GM12801 (cell line): ENCODE results near the gene CXCL14.

Experiments
- TF ChIP-seq, protein P1 (sequence below): IDR thresholded peaks from one replicate; pipeline ENCODE4 v1.5.1; 2011; ENCODE audit warnings: control low read depth; ENCODE audit not compliant: insufficient read length; ENCODE audit errors: extremely low read depth

The CXCL14 gene

DNA sequence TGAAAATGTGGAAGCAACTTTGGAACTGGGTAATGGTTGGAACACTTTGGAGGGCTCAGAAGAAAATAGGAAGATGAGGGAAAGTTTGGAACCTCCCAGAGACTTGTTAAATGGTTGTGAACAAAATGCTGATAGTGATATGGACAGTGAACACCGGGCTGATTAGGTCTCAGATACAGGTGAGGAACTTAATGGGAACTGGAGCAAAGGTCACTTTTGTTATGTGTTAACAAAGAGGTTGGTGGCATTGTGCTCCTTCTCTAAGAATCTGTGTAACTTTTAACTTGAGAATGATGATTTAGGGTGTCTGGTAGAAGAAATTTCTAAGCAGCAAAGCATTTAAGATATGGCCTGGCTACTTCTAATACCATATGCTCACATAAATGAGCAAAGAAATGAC, 36.4 kb upstream of the CXCL14 start:
- TF ChIP-seq, protein P1, sequence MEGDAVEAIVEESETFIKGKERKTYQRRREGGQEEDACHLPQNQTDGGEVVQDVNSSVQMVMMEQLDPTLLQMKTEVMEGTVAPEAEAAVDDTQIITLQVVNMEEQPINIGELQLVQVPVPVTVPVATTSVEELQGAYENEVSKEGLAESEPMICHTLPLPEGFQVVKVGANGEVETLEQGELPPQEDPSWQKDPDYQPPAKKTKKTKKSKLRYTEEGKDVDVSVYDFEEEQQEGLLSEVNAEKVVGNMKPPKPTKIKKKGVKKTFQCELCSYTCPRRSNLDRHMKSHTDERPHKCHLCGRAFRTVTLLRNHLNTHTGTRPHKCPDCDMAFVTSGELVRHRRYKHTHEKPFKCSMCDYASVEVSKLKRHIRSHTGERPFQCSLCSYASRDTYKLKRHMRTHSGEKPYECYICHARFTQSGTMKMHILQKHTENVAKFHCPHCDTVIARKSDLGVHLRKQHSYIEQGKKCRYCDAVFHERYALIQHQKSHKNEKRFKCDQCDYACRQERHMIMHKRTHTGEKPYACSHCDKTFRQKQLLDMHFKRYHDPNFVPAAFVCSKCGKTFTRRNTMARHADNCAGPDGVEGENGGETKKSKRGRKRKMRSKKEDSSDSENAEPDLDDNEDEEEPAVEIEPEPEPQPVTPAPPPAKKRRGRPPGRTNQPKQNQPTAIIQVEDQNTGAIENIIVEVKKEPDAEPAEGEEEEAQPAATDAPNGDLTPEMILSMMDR = no peak

DNA sequence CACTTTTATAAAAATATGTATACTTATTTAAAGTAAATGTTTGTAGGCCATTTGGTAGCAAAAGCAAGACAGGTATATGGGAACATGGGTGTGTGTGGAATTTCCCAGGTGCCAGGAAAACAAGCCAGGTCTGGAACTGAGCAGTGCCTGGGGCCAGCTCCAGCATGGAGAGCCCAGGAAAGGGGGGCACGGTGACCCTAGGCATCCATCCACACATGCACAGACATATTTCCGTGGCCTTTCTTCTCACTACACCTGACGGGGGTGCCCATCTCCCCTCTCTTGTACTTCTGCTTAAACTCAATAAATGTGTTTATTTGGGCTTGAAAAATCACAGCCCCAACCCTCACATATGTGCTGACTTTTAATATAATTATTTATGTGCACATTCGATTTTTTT, 31.2 kb upstream of the CXCL14 start:
- TF ChIP-seq, protein P1 = no peak

DNA sequence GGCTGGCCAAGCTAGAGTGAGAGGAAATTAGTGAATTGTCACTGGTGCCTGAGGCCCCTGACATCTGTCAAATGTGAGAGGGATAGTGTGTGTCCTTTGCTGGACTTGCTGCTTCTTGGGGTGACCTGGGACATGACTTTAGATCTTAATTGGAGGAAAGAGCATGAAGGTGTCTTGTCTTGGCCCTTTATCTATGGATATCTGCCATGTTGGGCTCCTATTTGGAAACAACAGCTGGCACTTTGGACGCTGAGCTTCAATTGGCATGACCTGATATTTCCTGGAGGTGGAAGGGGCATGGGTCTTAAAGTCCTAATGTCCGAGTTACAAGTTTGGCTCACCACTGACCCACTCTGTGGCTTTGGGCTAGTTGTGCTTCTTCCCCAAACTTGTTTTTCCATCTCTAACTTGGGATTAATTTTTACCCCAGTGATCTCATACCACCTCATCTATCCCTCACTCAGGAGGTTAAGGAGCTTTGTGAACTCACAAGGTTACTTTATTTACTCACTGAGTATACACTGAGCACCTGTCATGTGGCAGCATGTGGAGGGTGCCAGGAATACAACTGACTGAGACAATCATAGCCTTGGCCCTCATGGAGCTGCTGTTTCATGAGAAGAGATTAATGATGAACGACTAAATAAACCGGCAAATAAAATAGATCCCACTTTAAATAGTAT, 30.1 kb upstream of the CXCL14 start:
- TF ChIP-seq, protein P1 = no peak

DNA sequence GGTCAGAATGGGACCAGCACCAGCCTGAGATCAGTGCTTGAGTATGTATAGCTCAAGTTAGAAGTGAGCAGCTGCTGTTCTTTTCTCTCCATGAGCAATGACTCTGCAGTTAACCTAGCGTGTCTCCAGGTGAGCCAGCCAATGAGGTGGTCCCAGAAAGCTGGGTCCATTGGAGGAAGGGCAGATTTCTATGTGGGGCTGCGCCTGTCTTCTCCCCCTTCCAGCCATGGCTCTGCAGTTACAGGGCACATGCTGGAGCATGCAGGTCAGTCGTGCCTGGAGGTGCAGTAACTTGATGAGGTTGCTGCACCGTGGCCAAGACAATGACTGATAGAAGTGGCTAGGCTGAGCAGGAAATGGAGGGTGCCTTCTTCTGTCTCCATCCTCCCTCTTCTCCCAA, 29.6 kb upstream of the CXCL14 start:
- TF ChIP-seq, protein P1 = no peak

DNA sequence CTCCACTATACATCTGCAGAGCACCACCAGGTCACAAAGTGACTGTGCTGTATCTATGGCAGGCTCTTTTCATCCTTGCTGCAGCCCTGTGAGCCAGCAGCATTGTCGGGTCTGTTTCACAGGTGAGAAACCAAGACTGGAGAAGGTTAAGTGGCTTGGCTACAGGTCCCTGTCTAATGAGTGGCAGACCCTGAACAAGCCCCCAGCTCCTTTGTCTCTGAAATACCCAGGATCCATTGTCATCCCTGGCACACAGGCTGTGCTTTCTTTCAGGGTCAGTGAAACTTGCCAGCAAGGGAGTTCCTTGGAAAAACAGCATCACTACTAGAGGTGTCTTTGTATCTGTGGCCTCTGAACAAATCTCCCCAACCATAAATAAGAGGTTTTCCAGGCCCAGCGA, 27.6 kb upstream of the CXCL14 start:
- TF ChIP-seq, protein P1 = no peak

DNA sequence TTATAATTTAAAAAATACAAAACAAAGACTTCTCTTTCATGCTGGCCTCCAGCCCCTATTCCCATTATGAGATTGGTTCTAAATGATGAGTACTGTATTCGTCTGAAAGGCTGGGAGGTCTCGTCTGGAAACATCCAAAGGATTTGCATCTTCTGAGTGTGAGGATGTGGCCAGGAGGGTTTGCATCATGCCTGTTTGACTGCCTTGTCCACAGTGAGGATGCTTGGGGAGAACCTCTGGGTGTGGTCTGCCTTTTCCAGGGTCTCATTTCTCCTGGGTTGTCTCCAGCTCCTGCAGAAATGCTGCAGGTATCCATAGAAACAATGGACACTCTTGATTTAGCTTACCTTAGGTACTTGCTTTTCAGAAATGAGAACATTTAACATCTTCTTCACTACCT, 26.4 kb upstream of the CXCL14 start:
- TF ChIP-seq, protein P1 = no peak

DNA sequence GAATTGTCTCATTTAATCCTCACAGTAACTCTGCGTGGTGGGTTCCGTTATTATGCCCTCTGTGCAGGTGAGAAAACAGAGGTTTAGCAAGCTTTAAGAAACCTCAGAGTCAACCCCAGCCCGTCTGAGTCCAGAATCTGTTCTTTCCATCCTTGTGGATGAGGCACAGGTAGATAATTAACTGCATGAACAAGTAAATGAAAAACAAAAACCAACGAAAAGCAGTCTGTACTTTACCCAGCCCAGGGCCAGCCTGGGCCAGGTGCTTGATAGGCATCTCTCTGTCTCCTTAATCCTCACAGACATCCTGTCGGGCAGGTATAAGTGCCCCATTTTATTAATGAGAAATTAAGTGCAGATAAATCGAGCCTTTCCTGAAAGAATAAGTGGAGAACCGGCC, 25.3 kb upstream of the CXCL14 start:
- TF ChIP-seq, protein P1 = no peak
